HG03025 (cell line): ENCODE results near the gene PLS3.

Experiments
- ATAC-seq: cut with Tn5 transposase; IDR thresholded peaks from one replicate; pipeline ENCODE4 v1.9.1; 2021; ENCODE audit warnings: mild to moderate bottlenecking, moderate library complexity; ENCODE audit not compliant: unreplicated experiment, low FRiP score

PLS3 gene

GRCh38 chrX:115689931-115690330, 129.0 kb downstream of the PLS3 start:
- no peak for ATAC-seq

- peak; percentile 83 for ATAC-seq
Observed at GRCh38 chrX:115690511-115691216, 129.7 kb downstream of the PLS3 start.

- ATAC-seq: no peak
Observed at GRCh38 chrX:115693476-115693875, 132.5 kb downstream of the PLS3 start.

GRCh38 chrX:115694028-115694427, 133.1 kb downstream of the PLS3 start:
- ATAC-seq: no peak

- ATAC-seq: no peak
Observed at GRCh38 chrX:115696039-115696438, 135.1 kb downstream of the PLS3 start.

GRCh38 chrX:115696939-115697338, 136.0 kb downstream of the PLS3 start:
- no peak for ATAC-seq

GRCh38 chrX:115697806-115698205, 136.8 kb downstream of the PLS3 start:
- ATAC-seq: no peak
